Naive thymus-derived CD4-positive, alpha-beta T cell (primary cell): ENCODE measurements around the gene CCDC122. TPM values are rescaled to one million over a fixed set of nuclear protein-coding genes. Genes with fewer than 3 reads are reported as not detected.

Experiments
- ATAC-seq: fragments of 150-1000 bp; cut with Tn5 transposase; 2 replicates; pipeline ENCODE4 v1.10.0; 2021; ENCODE audit warnings: mild to moderate bottlenecking, moderate library complexity
- CTCF ChIA-PET: fragments of 350-600 bp; sonication (Branson Sonifier 250); formaldehyde crosslinking; loops from one replicate; lab custom pipeline; 2021; ENCODE audit warnings: antibody characterized with exemption; lab: Charles Lee
- POLR2A ChIA-PET: fragments of 350-600 bp; sonication (Branson Sonifier 250); formaldehyde crosslinking; loops from one replicate; lab custom pipeline; 2021; ENCODE audit warnings: antibody characterized with exemption, inconsistent platforms; lab: Charles Lee
- DNase-seq, 9 donors: peaks; one replicate each; pipeline versions ENCODE4 v3.0.0 to v3.0.0-alpha.2; 2020 to 2022; ENCODE audit warnings: mixed read lengths in 1 of 9
- H3K27ac ChIP-seq: one replicate; pipeline ENCODE4 v1.7.0; 2013; ENCODE audit warnings: mild to moderate bottlenecking, low read depth, low read length, moderate library complexity
- H3K27me3 ChIP-seq, 2 donors: one replicate each; pipeline ENCODE4 v1.7.0; 2013; ENCODE audit warnings: low read length in 2 of 2, mild to moderate bottlenecking in 2 of 2, moderate library complexity in 2 of 2; ENCODE audit not compliant: control insufficient read depth in 2 of 2, insufficient read depth in 2 of 2
- H3K36me3 ChIP-seq, 3 experiments: 1 replicate in 2 of 3; 2 replicates in 1 of 3; pipeline ENCODE4 v1.7.0; 2013; ENCODE audit warnings: low read length in 3 of 3, mild to moderate bottlenecking in 3 of 3, moderate library complexity in 1 of 3; ENCODE audit not compliant: insufficient read depth in 3 of 3, control insufficient read depth in 2 of 3
- H3K4me1 ChIP-seq, 2 donors: one replicate each; pipeline ENCODE4 v1.7.0; 2013; ENCODE audit warnings: low read length in 2 of 2, mild to moderate bottlenecking in 2 of 2, moderate library complexity in 1 of 2; ENCODE audit not compliant: control insufficient read depth in 2 of 2, insufficient read depth in 2 of 2
- H3K4me3 ChIP-seq: 2 replicates; pipeline ENCODE4 v1.7.0; 2013; ENCODE audit warnings: mild to moderate bottlenecking, low read length
- H3K9me3 ChIP-seq, 3 experiments: 1 replicate in 2 of 3; 2 replicates in 1 of 3; pipeline ENCODE4 v1.7.0; 2013; ENCODE audit warnings: low read length in 3 of 3; ENCODE audit not compliant: control insufficient read depth in 2 of 3
- H3K27ac Mint-ChIP-seq, 9 donors: one replicate each; pipeline ENCODE4 v1.8.0; 2020 to 2022; ENCODE audit warnings: mixed read lengths in 9 of 9, mild to moderate bottlenecking in 8 of 9, moderate library complexity in 5 of 9, inconsistent platforms in 2 of 9
- H3K27me3 Mint-ChIP-seq, 5 donors: one replicate each; pipeline ENCODE4 v1.8.0; 2021 to 2022; ENCODE audit warnings: mixed read lengths in 5 of 5, mild to moderate bottlenecking in 1 of 5
- H3K36me3 Mint-ChIP-seq, 5 donors: one replicate each; pipeline ENCODE4 v1.8.0; 2020 to 2022; ENCODE audit warnings: mixed read lengths in 5 of 5, mild to moderate bottlenecking in 3 of 5, inconsistent platforms in 1 of 5
- H3K4me1 Mint-ChIP-seq, 7 donors: one replicate each; pipeline ENCODE4 v1.8.0; 2020 to 2022; ENCODE audit warnings: mixed read lengths in 7 of 7, mild to moderate bottlenecking in 3 of 7, inconsistent platforms in 1 of 7
- H3K4me3 Mint-ChIP-seq, 10 donors: one replicate each; pipeline ENCODE4 v1.8.0; 2020 to 2022; ENCODE audit warnings: mild to moderate bottlenecking in 10 of 10, mixed read lengths in 10 of 10, moderate library complexity in 6 of 10, inconsistent platforms in 2 of 10
- H3K9me3 Mint-ChIP-seq, 11 donors: one replicate each; pipeline ENCODE4 v1.8.0; 2020 to 2022; ENCODE audit warnings: mixed read lengths in 11 of 11, mild to moderate bottlenecking in 4 of 11, inconsistent platforms in 1 of 11, moderate library complexity in 1 of 11
- intact Hi-C, 2 donors: fragments of 100-400 bp; cut with micrococcal nuclease; formaldehyde crosslinking; loops; one replicate each; pipeline ENCODE4 v1.15.1; 2023
- polyA plus RNA-seq, 2 donors: library from polyadenylated mRNA; unstranded; fragments of 300-500 nt; fragmentation: Illumina TruSeq; gene quantifications; one replicate each; pipeline ENCODE4 v1.2.3, GENCODE V29; 2021
- total RNA-seq, 6 experiments: library from RNA in 5 of 6; stranded (reverse) in 5 of 6; gene quantifications; 1 replicate in 5 of 6; 2 replicates in 1 of 6; pipeline ENCODE4 v1.2.3 and lab custom pipeline; 2021 to 2026

The CCDC122 gene
- total RNA-seq (1 to 10 TPM; 1.1 to 2.3 (median 1.4) TPM), polyA plus RNA-seq (not detected), total RNA-seq (lab: John Stamatoyannopoulos, UW) (not detected)

- H3K4me3 Mint-ChIP-seq = peak within 1 kb of the TSS; percentile 82 to 93 (median 90)
- Histone ChIP-seq H3K27me3 (no peaks in the 10 kb centered on the region), H3K36me3 (no peaks in the 10 kb centered on the region), H3K4me1 (peaks cover 0 to 9% of the 10 kb centered on the region in 2 donors), H3K9me3 (no peaks in the 10 kb centered on the region), H3K4me3 (peak within 1 kb of the TSS; percentile 60), H3K27ac (peak within 1 kb of the TSS; percentile 72)
- intact Hi-C loops = loop anchor here (1.0 to 10.0 kb wide), 8 partner anchors 26 to 1604 kb away; partner anchors contain the start of genes EPSTI1 (in 2 of the 2) and AKAP11 (in 1 of the 2)
- peaks cover 15 to 27% (median 23%) of the 10 kb centered on the region in 7 donors for H3K4me1 Mint-ChIP-seq
- DNase-seq (peak; percentile 44 to 81 (median 65)), ATAC-seq (peak; percentile 91)
- POLR2A ChIA-PET = interaction anchor here (1.2 to 1.5 kb wide), 2 partner anchors 46 to 396 kb away, joined by 4 to 9 read pairs; no protein-coding TSS in a partner anchor
- peak within 1 kb of the TSS; percentile 53 to 90 (median 81) for H3K27ac Mint-ChIP-seq
- peaks cover 0 to 10% (median 0%) of the 10 kb centered on the region in 5 donors for H3K36me3 Mint-ChIP-seq
- H3K9me3 Mint-ChIP-seq = no peaks in the 10 kb centered on the region
- peaks cover 0 to 33% (median 3%) of the 10 kb centered on the region in 5 donors for H3K27me3 Mint-ChIP-seq
- CTCF ChIA-PET = interaction anchor here (1.1 kb wide), 1 partner anchor 795 kb away, joined by 3 read pairs; no protein-coding TSS in a partner anchor
Observed at GRCh38 chr13:43878892-43879754, at the start of gene CCDC122. Gene CCDC122 (minus strand): TSS chr13:43879740. CDS start chr13:43869376, 10,364 bp downstream.

GRCh38 chr13:43924549-43925245 is 45.2 kb upstream of the CCDC122 start:
- ChIA-PET POLR2A (no interaction called here), CTCF (no interaction called here)
- H3K4me3 Mint-ChIP-seq = no peak overlapping the region
- H3K4me1 Mint-ChIP-seq = no peaks in the 10 kb centered on the region
- no peak overlapping the region for H3K27ac Mint-ChIP-seq
- DNase-seq (no peak), ATAC-seq (peak; percentile 57)
- no peaks in the 10 kb centered on the region for H3K36me3 ChIP-seq
- intact Hi-C loops = no loop called here
- no peaks in the 10 kb centered on the region for H3K9me3 ChIP-seq
- peaks cover 17 to 43% (median 20%) of the 10 kb centered on the region in 5 donors for H3K27me3 Mint-ChIP-seq
- H3K36me3 Mint-ChIP-seq = no peaks in the 10 kb centered on the region
- no peaks in the 10 kb centered on the region for H3K4me1 ChIP-seq
- no peaks in the 10 kb centered on the region for H3K9me3 Mint-ChIP-seq
- no peak overlapping the region for H3K27ac ChIP-seq
- no peaks in the 10 kb centered on the region for H3K27me3 ChIP-seq
- no peak overlapping the region for H3K4me3 ChIP-seq

- CTCF ChIA-PET = no interaction called here
- H3K4me1 Mint-ChIP-seq = no peaks in the 10 kb centered on the region
Observed at GRCh38 chr13:43920965-43921674, 41.6 kb upstream of the CCDC122 start.

GRCh38 chr13:43918636-43919035 is 39.1 kb upstream of the CCDC122 start:
- H3K27me3 Mint-ChIP-seq = peaks cover 5 to 35% (median 18%) of the 10 kb centered on the region in 5 donors
- no peaks in the 10 kb centered on the region for H3K27me3 ChIP-seq
- H3K9me3 ChIP-seq = no peaks in the 10 kb centered on the region
- H3K27ac ChIP-seq = no peak overlapping the region
- no peak overlapping the region for H3K4me3 Mint-ChIP-seq
- ChIA-PET POLR2A (no interaction called here), CTCF (interaction anchor here (1.4 kb wide), 1 partner anchor 10 kb away, joined by 5 read pairs; no protein-coding TSS in a partner anchor)
- no peaks in the 10 kb centered on the region for H3K4me1 Mint-ChIP-seq
- DNase-seq = no peak
- H3K4me3 ChIP-seq = no peak overlapping the region
- H3K36me3 Mint-ChIP-seq = no peaks in the 10 kb centered on the region
- no peaks in the 10 kb centered on the region for H3K9me3 Mint-ChIP-seq
- intact Hi-C loops = no loop called here
- no peak overlapping the region for H3K27ac Mint-ChIP-seq
- no peaks in the 10 kb centered on the region for H3K4me1 ChIP-seq
- no peaks in the 10 kb centered on the region for H3K36me3 ChIP-seq
- no peak for ATAC-seq

More at GRCh38 chr13:43920965-43921674, 41.6 kb upstream of the CCDC122 start:
- Histone ChIP-seq H3K27ac (no peak overlapping the region), H3K9me3 (no peaks in the 10 kb centered on the region), H3K4me1 (no peaks in the 10 kb centered on the region), H3K27me3 (no peaks in the 10 kb centered on the region), H3K36me3 (no peaks in the 10 kb centered on the region), H3K4me3 (no peak overlapping the region)
- Mint-ChIP-seq H3K9me3 (no peaks in the 10 kb centered on the region), H3K27me3 (peaks cover 12 to 43% (median 27%) of the 10 kb centered on the region in 5 donors), H3K27ac (no peak overlapping the region), H3K4me3 (no peak overlapping the region), H3K36me3 (no peaks in the 10 kb centered on the region)
- intact Hi-C loops = no loop called here
- DNase-seq (no peak), ATAC-seq (no peak)
- POLR2A ChIA-PET = interaction anchor here (0.5 kb wide), 1 partner anchor 1178 kb away, joined by 6 read pairs; no protein-coding TSS in a partner anchor

GRCh38 chr13:43916828-43917227 is 37.3 kb upstream of the CCDC122 start:
- Mint-ChIP-seq H3K9me3 (no peaks in the 10 kb centered on the region), H3K36me3 (no peaks in the 10 kb centered on the region), H3K4me1 (no peaks in the 10 kb centered on the region), H3K4me3 (no peak overlapping the region), H3K27ac (no peak overlapping the region), H3K27me3 (peaks cover 5 to 42% (median 26%) of the 10 kb centered on the region in 5 donors)
- no peak for DNase-seq
- Histone ChIP-seq H3K36me3 (no peaks in the 10 kb centered on the region), H3K9me3 (no peaks in the 10 kb centered on the region), H3K27ac (no peak overlapping the region), H3K27me3 (no peaks in the 10 kb centered on the region), H3K4me3 (no peak overlapping the region), H3K4me1 (no peaks in the 10 kb centered on the region)
- POLR2A ChIA-PET = no interaction called here
- no peak for ATAC-seq
- CTCF ChIA-PET = interaction anchor here (0.6 kb wide), 1 partner anchor 511 kb away, joined by 3 read pairs; no protein-coding TSS in a partner anchor
- intact Hi-C loops = no loop called here

GRCh38 chr13:43915451-43915850 is 35.9 kb upstream of the CCDC122 start:
- intact Hi-C loops = no loop called here
- DNase-seq = no peak
- Histone ChIP-seq H3K4me3 (no peak overlapping the region), H3K27ac (no peak overlapping the region), H3K9me3 (no peaks in the 10 kb centered on the region), H3K27me3 (no peaks in the 10 kb centered on the region), H3K36me3 (no peaks in the 10 kb centered on the region), H3K4me1 (no peaks in the 10 kb centered on the region)
- ATAC-seq = no peak
- ChIA-PET POLR2A (no interaction called here), CTCF (interaction anchor here (0.5 to 1.1 kb wide), 3 partner anchors 105 to 564 kb away, joined by 3 to 4 read pairs (median 3); no protein-coding TSS in a partner anchor)
- Mint-ChIP-seq H3K9me3 (no peaks in the 10 kb centered on the region), H3K27me3 (peaks cover 0 to 33% (median 15%) of the 10 kb centered on the region in 5 donors), H3K36me3 (no peaks in the 10 kb centered on the region), H3K4me3 (no peak overlapping the region), H3K27ac (no peak overlapping the region), H3K4me1 (no peaks in the 10 kb centered on the region)
